Suprapubic skin (tissue), 4 donors: ENCODE data around the gene TMEFF2. TPM values are rescaled to one million over a fixed set of nuclear protein-coding genes. Genes with fewer than 3 reads are reported as not detected.
"Not testable (repeated sequence)": the region's sequence is repeated elsewhere in the genome, so short reads cannot be mapped to it uniquely, and the experiment has no call there.

ENCODE experiments used
- DNase-seq, 2 donors: peaks; one replicate each; pipeline ENCODE4 v3.0.0-alpha.2; 2019; ENCODE audit warnings: low spot score in 2 of 2
- H3K27ac ChIP-seq: fragments of 200-600 bp; sonication (generic); one replicate; pipeline ENCODE4 v1.5.1; 2019
- H3K27me3 ChIP-seq: fragments of 200-600 bp; sonication (generic); one replicate; pipeline ENCODE4 v1.5.1; 2019
- H3K36me3 ChIP-seq: fragments of 200-600 bp; sonication (generic); one replicate; pipeline ENCODE4 v1.5.1; 2019
- H3K4me1 ChIP-seq: fragments of 200-600 bp; sonication (generic); one replicate; pipeline ENCODE4 v1.5.1; 2019
- H3K4me3 ChIP-seq: fragments of 200-600 bp; sonication (generic); one replicate; pipeline ENCODE4 v1.5.1; 2019; ENCODE audit warnings: mild to moderate bottlenecking
- H3K9me3 ChIP-seq: fragments of 200-600 bp; sonication (generic); one replicate; pipeline ENCODE4 v1.5.1; 2019
- EP300 ChIP-seq: sonication (generic); formaldehyde crosslinking; IDR thresholded peaks from one replicate; pipeline ENCODE4 v1.6.1; 2017; ENCODE audit warnings: antibody characterized with exemption
- POLR2A ChIP-seq, 2 donors: fragments of 450-650 bp; IDR thresholded peaks; one replicate each; pipeline ENCODE4 v1.6.1; 2017; ENCODE audit warnings: antibody characterized with exemption in 2 of 2, mild to moderate bottlenecking in 2 of 2, moderate library complexity in 2 of 2
- POLR2AphosphoS5 ChIP-seq, 3 donors: sonication (generic); formaldehyde crosslinking; IDR thresholded peaks; one replicate each; pipeline ENCODE4 v1.6.1; 2017; ENCODE audit warnings: antibody characterized with exemption in 3 of 3
- WGBS: methylation state at CpG from one replicate; pipeline ENCODE4 v1.1.5; 2018; 5-methylcytosine and 5-hydroxymethylcytosine counted together
- total RNA-seq, 4 donors: library from RNA; depleted of rRNA; stranded (reverse); fragments of >200 nt; gene quantifications; one replicate each; pipeline ENCODE4 v1.1.0, GENCODE V29; 2016
- TF ChIP-seq, protein P1 (sequence below), 2 donors: fragments of 200-600 bp in 1 of 2; fragments of 450-650 bp in 1 of 2; sonication (generic) in 1 of 2; IDR thresholded peaks; one replicate each; pipeline ENCODE4 v1.5.1; 2016 to 2019; ENCODE audit warnings: antibody characterized with exemption in 2 of 2, mild to moderate bottlenecking in 1 of 2, moderate library complexity in 1 of 2

Gene TMEFF2
- total RNA-seq, 4 donors from 2014 or later, result 0.36 TPM; not detected in 3

DNA sequence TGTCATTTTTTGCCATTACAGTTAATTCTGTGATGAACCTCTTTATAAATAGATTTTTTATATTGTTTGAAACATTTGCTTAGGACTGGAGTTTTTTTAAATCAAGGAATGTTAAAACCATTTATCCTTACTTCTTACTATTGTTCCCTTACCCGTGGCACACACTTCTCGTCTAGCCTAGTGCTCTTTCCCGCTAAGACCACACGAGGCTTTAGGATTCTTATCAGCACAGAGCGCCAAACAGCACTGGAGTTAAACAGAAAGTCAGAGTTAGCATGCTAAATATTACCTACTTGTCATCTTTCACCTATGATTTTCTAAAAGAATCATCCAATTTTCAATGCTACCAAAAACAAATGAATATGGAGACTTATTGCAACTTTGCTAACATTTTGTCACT is 112.6 kb downstream of the TMEFF2 start:
- H3K9me3 ChIP-seq, result no peaks in the 10 kb centered on the region
- TF ChIP-seq POLR2A (IDR thresholded peaks at IDR 0.05) (no peak), EP300 (no peak), POLR2AphosphoS5 (IDR thresholded peaks at IDR 0.05) (no peak)
- TF ChIP-seq, protein P1, sequence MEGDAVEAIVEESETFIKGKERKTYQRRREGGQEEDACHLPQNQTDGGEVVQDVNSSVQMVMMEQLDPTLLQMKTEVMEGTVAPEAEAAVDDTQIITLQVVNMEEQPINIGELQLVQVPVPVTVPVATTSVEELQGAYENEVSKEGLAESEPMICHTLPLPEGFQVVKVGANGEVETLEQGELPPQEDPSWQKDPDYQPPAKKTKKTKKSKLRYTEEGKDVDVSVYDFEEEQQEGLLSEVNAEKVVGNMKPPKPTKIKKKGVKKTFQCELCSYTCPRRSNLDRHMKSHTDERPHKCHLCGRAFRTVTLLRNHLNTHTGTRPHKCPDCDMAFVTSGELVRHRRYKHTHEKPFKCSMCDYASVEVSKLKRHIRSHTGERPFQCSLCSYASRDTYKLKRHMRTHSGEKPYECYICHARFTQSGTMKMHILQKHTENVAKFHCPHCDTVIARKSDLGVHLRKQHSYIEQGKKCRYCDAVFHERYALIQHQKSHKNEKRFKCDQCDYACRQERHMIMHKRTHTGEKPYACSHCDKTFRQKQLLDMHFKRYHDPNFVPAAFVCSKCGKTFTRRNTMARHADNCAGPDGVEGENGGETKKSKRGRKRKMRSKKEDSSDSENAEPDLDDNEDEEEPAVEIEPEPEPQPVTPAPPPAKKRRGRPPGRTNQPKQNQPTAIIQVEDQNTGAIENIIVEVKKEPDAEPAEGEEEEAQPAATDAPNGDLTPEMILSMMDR (IDR thresholded peaks at IDR 0.05), result no peak
- H3K27me3 ChIP-seq, result no peaks in the 10 kb centered on the region
- no peak for DNase-seq
- WGBS, result 80% methylated on average over 5 of the region's 5 CpGs
- no peaks in the 10 kb centered on the region for H3K36me3 ChIP-seq
- no peak overlapping the region for H3K4me3 ChIP-seq
- no peaks in the 10 kb centered on the region for H3K4me1 ChIP-seq
- H3K27ac ChIP-seq, result no peak overlapping the region

DNA sequence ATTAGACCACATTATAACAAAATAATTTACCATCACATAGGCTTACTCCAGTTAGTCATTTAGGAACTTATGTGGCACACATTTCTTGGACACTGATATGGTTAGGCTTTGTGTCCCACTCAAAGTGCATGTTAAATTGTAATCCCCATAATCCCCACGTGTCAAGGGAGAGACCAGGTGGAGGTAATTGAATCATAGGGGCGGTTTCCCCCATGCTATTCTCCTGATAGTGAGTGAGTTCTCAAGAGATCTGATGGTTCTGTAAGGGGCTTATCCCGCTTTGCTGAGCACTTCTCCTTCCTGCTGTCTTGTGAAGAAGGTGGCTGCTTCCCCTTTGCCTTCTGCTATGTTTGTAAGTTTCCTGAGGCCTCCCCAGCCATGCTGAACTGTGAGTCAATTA is 114.6 kb downstream of the TMEFF2 start:
- H3K4me3 ChIP-seq, H3K27me3 ChIP-seq, H3K4me1 ChIP-seq, DNase-seq, H3K9me3 ChIP-seq, H3K27ac ChIP-seq, H3K36me3 ChIP-seq: not testable (repeated sequence)
- WGBS, result 92% methylated on average over 3 of the region's 3 CpGs

DNA sequence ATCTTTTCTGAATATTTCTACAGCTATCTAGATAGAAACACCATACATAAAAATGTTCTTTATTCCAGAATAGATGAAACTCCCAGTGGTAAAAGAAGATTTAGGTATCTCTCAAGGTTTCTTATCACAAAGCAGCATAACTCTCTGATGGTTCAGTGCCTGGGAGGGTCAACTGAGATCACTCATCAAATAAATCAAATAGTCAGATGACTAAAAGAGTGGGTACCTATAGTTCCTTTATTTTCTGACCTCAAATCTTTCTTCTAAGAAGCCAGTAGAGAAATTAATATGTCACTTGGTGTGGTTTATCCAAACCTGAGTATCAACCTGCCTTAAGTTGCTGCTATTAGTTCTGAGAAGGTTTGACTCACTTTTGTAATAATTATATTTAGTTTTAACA is 120.9 kb downstream of the TMEFF2 start:
- DNase-seq, result no peak
- H3K4me1 ChIP-seq, result no peaks in the 10 kb centered on the region
- H3K27me3 ChIP-seq, result no peaks in the 10 kb centered on the region
- no peak overlapping the region for H3K27ac ChIP-seq
- TF ChIP-seq EP300 (no peak), POLR2AphosphoS5 (IDR thresholded peaks at IDR 0.05) (no peak), POLR2A (IDR thresholded peaks at IDR 0.05) (no peak)
- TF ChIP-seq, protein P1 (IDR thresholded peaks at IDR 0.05), result no peak
- no peak overlapping the region for H3K4me3 ChIP-seq
- no peaks in the 10 kb centered on the region for H3K36me3 ChIP-seq
- H3K9me3 ChIP-seq, result no peaks in the 10 kb centered on the region

DNA sequence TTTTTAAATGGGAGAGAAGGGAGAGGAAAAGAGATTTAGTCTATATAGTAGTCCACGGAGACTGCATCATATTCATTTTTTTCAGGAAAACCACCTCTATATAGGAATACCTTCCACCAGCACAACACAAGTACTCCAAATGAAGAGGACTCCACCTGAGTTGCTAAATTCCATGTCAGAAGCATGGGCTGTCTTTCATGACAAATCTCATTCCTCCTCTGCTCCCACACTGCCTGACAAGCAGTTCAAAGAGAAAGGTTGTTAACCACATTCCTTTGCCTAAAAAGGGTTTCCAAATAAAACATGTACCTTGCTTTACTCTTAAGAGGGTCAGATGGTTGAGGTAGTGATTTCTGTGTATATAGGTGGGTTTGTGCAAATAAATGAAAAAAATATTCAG is 122.0 kb downstream of the TMEFF2 start:
- H3K4me1 ChIP-seq, result no peaks in the 10 kb centered on the region
- no peak overlapping the region for H3K27ac ChIP-seq
- DNase-seq, result no peak
- no peaks in the 10 kb centered on the region for H3K9me3 ChIP-seq
- H3K4me3 ChIP-seq, result no peak overlapping the region
- 59% methylated on average over 1 of the region's 1 CpG for WGBS
- H3K27me3 ChIP-seq, result no peaks in the 10 kb centered on the region
- TF ChIP-seq POLR2AphosphoS5 (IDR thresholded peaks at IDR 0.05), result no peak
- TF ChIP-seq, protein P1 (IDR thresholded peaks at IDR 0.05), result no peak
- TF ChIP-seq EP300, result no peak
- no peak for TF ChIP-seq POLR2A (IDR thresholded peaks at IDR 0.05)
- no peaks in the 10 kb centered on the region for H3K36me3 ChIP-seq

GRCh38 chr2:192072261-192072660 is 122.5 kb downstream of the TMEFF2 start:
- Histone ChIP-seq H3K27me3 (no peaks in the 10 kb centered on the region), H3K4me3 (no peak overlapping the region), H3K27ac (no peak overlapping the region), H3K9me3 (no peaks in the 10 kb centered on the region), H3K36me3 (no peaks in the 10 kb centered on the region), H3K4me1 (no peaks in the 10 kb centered on the region)
- DNase-seq, result no peak
- TF ChIP-seq POLR2AphosphoS5 (IDR thresholded peaks at IDR 0.05), result no peak
- WGBS, result 63% methylated on average over 2 of the region's 2 CpGs

DNA sequence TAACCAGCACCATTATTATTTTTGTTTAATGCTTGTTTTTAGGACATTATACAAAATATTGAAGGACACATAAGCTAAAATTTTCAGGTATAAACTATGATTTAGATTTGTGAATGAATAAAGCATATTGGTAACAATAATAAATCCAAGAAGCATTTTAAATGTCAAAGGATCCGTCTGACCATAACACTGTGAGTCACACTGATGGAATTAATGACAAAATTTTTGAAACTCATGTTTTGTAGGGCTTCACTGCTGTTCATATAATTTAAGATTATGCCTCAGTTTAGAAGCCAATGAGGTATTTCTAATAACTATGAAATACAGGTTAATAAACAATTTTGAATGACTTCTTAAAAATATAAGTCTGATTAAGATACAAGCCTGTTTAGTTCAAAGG is 124.6 kb downstream of the TMEFF2 start:
- WGBS, result 43% methylated on average over 1 of the region's 1 CpG
- no peaks in the 10 kb centered on the region for H3K9me3 ChIP-seq
- no peaks in the 10 kb centered on the region for H3K4me1 ChIP-seq
- no peak for DNase-seq
- no peak overlapping the region for H3K27ac ChIP-seq
- no peak for TF ChIP-seq EP300
- TF ChIP-seq, protein P1 (IDR thresholded peaks at IDR 0.05), result no peak
- no peak for TF ChIP-seq POLR2AphosphoS5 (IDR thresholded peaks at IDR 0.05)
- no peak for TF ChIP-seq POLR2A (IDR thresholded peaks at IDR 0.05)
- H3K27me3 ChIP-seq, result no peaks in the 10 kb centered on the region
- no peaks in the 10 kb centered on the region for H3K36me3 ChIP-seq
- H3K4me3 ChIP-seq, result no peak overlapping the region
